Psoas muscle (tissue), 8 donors: Measurements from ENCODE around the gene ARRDC3. TPM values are rescaled to one million over a fixed set of nuclear protein-coding genes. Genes with fewer than 3 reads are reported as not detected.

ENCODE experiments used
- ATAC-seq, 4 donors: fragments of 200-7000 bp; cut with Tn5 transposase; one replicate each; pipeline ENCODE4 v1.9.1; 2020; ENCODE audit warnings: moderate library complexity in 3 of 4, mild to moderate bottlenecking in 2 of 4
- DNase-seq, 2 donors: peaks; one replicate each; pipeline ENCODE4 v3.0.0-alpha.2; 2020
- H3K27ac ChIP-seq: fragments of 200-600 bp; one replicate; pipeline ENCODE4 v1.8.0; 2022
- H3K27me3 ChIP-seq, 3 donors: fragments of 200-600 bp in 1 of 3; one replicate each; pipeline versions ENCODE4 v1.6.1 to v1.8.0; 2013 to 2022; ENCODE audit warnings: low read length in 2 of 3, mild to moderate bottlenecking in 2 of 3, moderate library complexity in 1 of 3; ENCODE audit not compliant: insufficient read depth in 3 of 3
- H3K36me3 ChIP-seq, 2 donors: fragments of 200-600 bp in 1 of 2; one replicate each; pipeline versions ENCODE4 v1.6.1 to v1.8.0; 2013 to 2022; ENCODE audit warnings: low read depth in 1 of 2, mild to moderate bottlenecking in 1 of 2, moderate library complexity in 1 of 2; ENCODE audit not compliant: insufficient read depth in 1 of 2
- H3K4me1 ChIP-seq: fragments of 200-600 bp; one replicate; pipeline ENCODE4 v1.8.0; 2022
- H3K4me3 ChIP-seq: fragments of 200-600 bp; one replicate; pipeline ENCODE4 v1.8.0; 2022; ENCODE audit warnings: mild to moderate bottlenecking
- H3K9me3 ChIP-seq: fragments of 200-600 bp; one replicate; pipeline ENCODE4 v1.8.0; 2022
- CTCF ChIP-seq: fragments of 200-600 bp; IDR thresholded peaks from one replicate; pipeline ENCODE4 v1.8.0; 2022; ENCODE audit warnings: antibody characterized with exemption
- WGBS, 3 donors: extraction: QIAGEN DNeasy Blood & Tissue Kit; methylation state at CpG; one replicate each; pipeline versions ENCODE4 v1.1.6 to v1.1.7; 2013; 5-methylcytosine and 5-hydroxymethylcytosine counted together
- intact Hi-C, 2 donors: fragments of 100-400 bp; cut with DNase I; formaldehyde crosslinking; loops; one replicate each; pipeline versions ENCODE4 v1.11.0 to v1.14.2; 2022
- polyA plus RNA-seq, 3 donors: library from polyadenylated mRNA; stranded (reverse); fragments of 200-250 nt; gene quantifications; one replicate each; pipeline ENCODE4 v1.2.3, GENCODE V29; 2013
- total RNA-seq, 4 donors: library from RNA; stranded (reverse); fragmentation: NEBNext Ultra II Directional in 2 of 4; extraction: Animal tissue kit (Norgen Biotek cat#: 25700) in 2 of 4; gene quantifications; one replicate each; pipeline versions ENCODE4 v1.2.1 to v1.2.4, GENCODE V29; 2021 to 2023
- donor health status: healthy with polysubstance abuse.
- donor health status: DM: no; HTN: no; CAD: no; lungs with moderate emphysema.
- donor health status: Bipolar disorder and iron deficiency.
- donor health status: healthy.
- donor health status: DM: yes; HTN: yes; CAD: no.
- donor health status: DM: no; HTN: no; CAD: no.
- donor health status: DM: no; HTN: no; CAD: no.
- donor health status: DM: yes; HTN: yes; CAD: no.

Gene ARRDC3
- total and polyA plus RNA-seq, 7 donors: 28.6 to 137 (median 63.2) TPM

GRCh38 chr5:91374893-91375520 lies 8.1 kb downstream of the ARRDC3 start:
- Histone ChIP-seq H3K27ac (peak overlapping the region; percentile 99), H3K36me3 (peaks cover 7 to 89% of the 10 kb centered on the region in 2 donors), H3K4me1 (peaks cover 70% of the 10 kb centered on the region), H3K4me3 (no peak overlapping the region), H3K27me3 (no peaks in the 10 kb centered on the region), H3K9me3 (no peaks in the 10 kb centered on the region)
- no peak for DNase-seq
- 75 to 85% (median 78%) methylated on average over 6 of the region's 6 CpGs for WGBS, 3 donors
- intact Hi-C loops: no loop called here
- peak in 1 of 4 donors; percentile 3 for ATAC-seq
- no peak for TF ChIP-seq CTCF

- H3K4me3 ChIP-seq: no peak overlapping the region
- intact Hi-C loops: no loop called here
- DNase-seq: no peak
- H3K4me1 ChIP-seq: peaks cover 73% of the 10 kb centered on the region
- TF ChIP-seq CTCF: no peak
- H3K36me3 ChIP-seq: peaks cover 7 to 100% of the 10 kb centered on the region in 2 donors
- ATAC-seq: peak in 1 of 4 donors; percentile 19
- H3K9me3 ChIP-seq: no peaks in the 10 kb centered on the region
- no peaks in the 10 kb centered on the region for H3K27me3 ChIP-seq
- H3K27ac ChIP-seq: peak overlapping the region; percentile 99
- 87 to 92% (median 91%) methylated on average over 5 of the region's 5 CpGs for WGBS, 3 donors
Observed at GRCh38 chr5:91373600-91373999, 9.5 kb downstream of the ARRDC3 start.

- Histone ChIP-seq H3K4me3 (no peak overlapping the region), H3K27me3 (no peaks in the 10 kb centered on the region), H3K27ac (peak overlapping the region; percentile 99), H3K36me3 (peaks cover 7 to 100% of the 10 kb centered on the region in 2 donors), H3K9me3 (no peaks in the 10 kb centered on the region), H3K4me1 (peaks cover 69% of the 10 kb centered on the region)
- intact Hi-C loops: no loop called here
- DNase-seq (no peak), ATAC-seq (no peak)
- 73 to 76% (median 74%) methylated on average over 1 of the region's 1 CpG for WGBS, 3 donors
- TF ChIP-seq CTCF: no peak
Observed at GRCh38 chr5:91373006-91373405, 10.1 kb downstream of the ARRDC3 start.

GRCh38 chr5:91369480-91369879 lies 13.6 kb downstream of the ARRDC3 start:
- intact Hi-C loops: no loop called here
- DNase-seq (no peak), ATAC-seq (no peak)
- peak overlapping the region; percentile 1 for H3K4me3 ChIP-seq
- 31 to 54% (median 34%) methylated on average over 1 of the region's 1 CpG for WGBS, 3 donors
- H3K4me1 ChIP-seq: peaks cover 36% of the 10 kb centered on the region
- H3K9me3 ChIP-seq: no peaks in the 10 kb centered on the region
- no peak for TF ChIP-seq CTCF
- H3K36me3 ChIP-seq: peaks cover 7 to 76% of the 10 kb centered on the region in 2 donors
- peak overlapping the region; percentile 38 for H3K27ac ChIP-seq
- H3K27me3 ChIP-seq: no peaks in the 10 kb centered on the region
